ENCODE data around the gene NR3C1. TPM values are rescaled to one million over a fixed set of nuclear protein-coding genes. Genes with fewer than 3 reads are reported as not detected.

The NR3C1 gene
- total RNA-seq, 1 donor from 2014 or later, result 101 TPM

- no peaks in the 10 kb centered on the region for H3K4me1 ChIP-seq
- ATAC-seq, result no peak
- no peak for TF ChIP-seq CTCF (IDR thresholded peaks at IDR 0.05)
- no peak overlapping the region for H3K27ac ChIP-seq
- H3K36me3 ChIP-seq, result peaks cover 33% of the 10 kb centered on the region
- no peak overlapping the region for H3K4me3 ChIP-seq
- H3K27me3 ChIP-seq, result no peaks in the 10 kb centered on the region
- H3K9me3 ChIP-seq, result no peaks in the 10 kb centered on the region
- intact Hi-C loops (cut with DNase I), result no loop called here
- DNase-seq, result no peak
Measured at GRCh38 chr5:143277536-143277935, 126.0 kb downstream of the NR3C1 start.

- ATAC-seq (peak; percentile 35), DNase-seq (no peak)
- no peaks in the 10 kb centered on the region for H3K4me1 ChIP-seq
- H3K27ac ChIP-seq, result no peak overlapping the region
- no peak for TF ChIP-seq CTCF (IDR thresholded peaks at IDR 0.05)
- peaks cover 19% of the 10 kb centered on the region for H3K36me3 ChIP-seq
- H3K27me3 ChIP-seq, result no peaks in the 10 kb centered on the region
- intact Hi-C loops (cut with DNase I), result no loop called here
- H3K9me3 ChIP-seq, result no peaks in the 10 kb centered on the region
- H3K4me3 ChIP-seq, result no peak overlapping the region
Measured at GRCh38 chr5:143275512-143276363, 127.7 kb downstream of the NR3C1 start.

GRCh38 chr5:143274952-143275351, 128.5 kb downstream of the NR3C1 start:
- Histone ChIP-seq H3K36me3 (peaks cover 13% of the 10 kb centered on the region), H3K4me3 (no peak overlapping the region), H3K27me3 (no peaks in the 10 kb centered on the region), H3K9me3 (no peaks in the 10 kb centered on the region), H3K4me1 (no peaks in the 10 kb centered on the region), H3K27ac (no peak overlapping the region)
- ATAC-seq (no peak), DNase-seq (no peak)
- intact Hi-C loops (cut with DNase I), result no loop called here
- no peak for TF ChIP-seq CTCF (IDR thresholded peaks at IDR 0.05)

- H3K9me3 ChIP-seq, result no peaks in the 10 kb centered on the region
- no peak for ATAC-seq
- no peak overlapping the region for H3K27ac ChIP-seq
- H3K4me1 ChIP-seq, result no peaks in the 10 kb centered on the region
- no peaks in the 10 kb centered on the region for H3K36me3 ChIP-seq
- no peak for DNase-seq
- TF ChIP-seq CTCF (IDR thresholded peaks at IDR 0.05), result no peak
- intact Hi-C loops (cut with DNase I), result no loop called here
- no peaks in the 10 kb centered on the region for H3K27me3 ChIP-seq
- H3K4me3 ChIP-seq, result no peak overlapping the region
Measured at GRCh38 chr5:143271431-143271830, 132.1 kb downstream of the NR3C1 start.

GRCh38 chr5:143268388-143268787, 135.1 kb downstream of the NR3C1 start:
- H3K4me1 ChIP-seq, result no peaks in the 10 kb centered on the region
- no peak for TF ChIP-seq CTCF (IDR thresholded peaks at IDR 0.05)
- H3K9me3 ChIP-seq, result no peaks in the 10 kb centered on the region
- H3K27me3 ChIP-seq, result no peaks in the 10 kb centered on the region
- ATAC-seq (no peak), DNase-seq (no peak)
- no peak overlapping the region for H3K4me3 ChIP-seq
- no peaks in the 10 kb centered on the region for H3K36me3 ChIP-seq
- H3K27ac ChIP-seq, result no peak overlapping the region
- intact Hi-C loops (cut with DNase I), result no loop called here
